Measurements from ENCODE around the gene PCSK6. TPM values are rescaled to one million over a fixed set of nuclear protein-coding genes. Genes with fewer than 3 reads are reported as not detected.

Gene PCSK6
- total RNA-seq, 1 donor from 2014 or later = 1.8 TPM

DNA sequence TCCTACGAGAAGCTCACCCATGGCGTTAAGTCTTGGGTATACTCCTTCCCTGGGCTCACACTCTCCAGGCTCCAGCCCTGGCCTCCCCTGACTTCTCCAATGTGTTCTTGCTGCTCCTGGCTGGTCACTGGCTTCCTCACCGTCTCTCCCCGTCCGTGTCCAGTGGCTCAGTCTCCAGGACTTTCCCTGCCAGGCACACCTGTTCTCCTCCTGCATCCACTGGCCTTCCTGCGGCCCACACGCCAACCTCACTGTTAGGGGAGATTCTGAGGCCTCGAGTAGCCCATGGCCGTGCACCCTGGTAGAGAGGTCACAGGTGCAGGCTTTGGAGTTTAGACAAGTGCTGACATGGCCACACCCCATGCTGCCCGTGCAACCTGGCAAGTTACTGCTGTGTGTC, 102.5 kb downstream of the PCSK6 start:
- H3K27ac Mint-ChIP-seq = no peak overlapping the region
- no peaks in the 10 kb centered on the region for H3K4me1 Mint-ChIP-seq (ENCODE audit: low read depth)
- DNase-seq (ENCODE audit: low spot score, unreplicated experiment) = no peak
- H3K4me3 Mint-ChIP-seq (ENCODE audit: low read depth) = no peak overlapping the region
- no peaks in the 10 kb centered on the region for H3K27me3 Mint-ChIP-seq
- no peaks in the 10 kb centered on the region for H3K36me3 Mint-ChIP-seq (ENCODE audit: insufficient read depth)
- no peaks in the 10 kb centered on the region for H3K9me3 Mint-ChIP-seq (ENCODE audit: low read depth)
- TF ChIP-seq, protein P1, sequence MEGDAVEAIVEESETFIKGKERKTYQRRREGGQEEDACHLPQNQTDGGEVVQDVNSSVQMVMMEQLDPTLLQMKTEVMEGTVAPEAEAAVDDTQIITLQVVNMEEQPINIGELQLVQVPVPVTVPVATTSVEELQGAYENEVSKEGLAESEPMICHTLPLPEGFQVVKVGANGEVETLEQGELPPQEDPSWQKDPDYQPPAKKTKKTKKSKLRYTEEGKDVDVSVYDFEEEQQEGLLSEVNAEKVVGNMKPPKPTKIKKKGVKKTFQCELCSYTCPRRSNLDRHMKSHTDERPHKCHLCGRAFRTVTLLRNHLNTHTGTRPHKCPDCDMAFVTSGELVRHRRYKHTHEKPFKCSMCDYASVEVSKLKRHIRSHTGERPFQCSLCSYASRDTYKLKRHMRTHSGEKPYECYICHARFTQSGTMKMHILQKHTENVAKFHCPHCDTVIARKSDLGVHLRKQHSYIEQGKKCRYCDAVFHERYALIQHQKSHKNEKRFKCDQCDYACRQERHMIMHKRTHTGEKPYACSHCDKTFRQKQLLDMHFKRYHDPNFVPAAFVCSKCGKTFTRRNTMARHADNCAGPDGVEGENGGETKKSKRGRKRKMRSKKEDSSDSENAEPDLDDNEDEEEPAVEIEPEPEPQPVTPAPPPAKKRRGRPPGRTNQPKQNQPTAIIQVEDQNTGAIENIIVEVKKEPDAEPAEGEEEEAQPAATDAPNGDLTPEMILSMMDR (IDR thresholded peaks at IDR 0.05; ENCODE audit: unreplicated experiment) = no peak

DNA sequence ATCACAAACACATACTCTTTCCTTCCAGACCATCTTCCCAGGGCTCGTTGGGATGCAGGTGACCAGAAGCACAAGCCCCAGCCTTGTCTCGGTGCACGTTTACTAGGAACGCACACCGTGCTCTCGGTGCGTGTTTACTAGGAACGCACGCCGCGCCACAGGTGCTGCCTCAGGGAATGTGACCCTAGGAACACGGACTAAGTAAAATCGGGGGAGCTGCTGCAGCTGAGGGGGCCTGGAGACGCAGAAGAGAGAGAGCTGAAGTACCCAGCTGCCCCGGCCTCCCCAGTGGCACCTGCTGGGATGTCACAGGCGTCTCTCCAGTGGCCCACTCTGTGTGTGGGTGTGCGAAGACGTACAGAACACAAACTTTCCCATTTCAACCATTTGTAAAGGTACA, 103.5 kb downstream of the PCSK6 start:
- Mint-ChIP-seq H3K27me3 (no peaks in the 10 kb centered on the region), H3K36me3 (ENCODE audit: insufficient read depth) (no peaks in the 10 kb centered on the region), H3K27ac (no peak overlapping the region), H3K9me3 (ENCODE audit: low read depth) (no peaks in the 10 kb centered on the region), H3K4me1 (ENCODE audit: low read depth) (no peaks in the 10 kb centered on the region), H3K4me3 (ENCODE audit: low read depth) (no peak overlapping the region)
- DNase-seq (ENCODE audit: low spot score, unreplicated experiment) = no peak
- TF ChIP-seq, protein P1 (IDR thresholded peaks at IDR 0.05; ENCODE audit: unreplicated experiment) = no peak

DNA sequence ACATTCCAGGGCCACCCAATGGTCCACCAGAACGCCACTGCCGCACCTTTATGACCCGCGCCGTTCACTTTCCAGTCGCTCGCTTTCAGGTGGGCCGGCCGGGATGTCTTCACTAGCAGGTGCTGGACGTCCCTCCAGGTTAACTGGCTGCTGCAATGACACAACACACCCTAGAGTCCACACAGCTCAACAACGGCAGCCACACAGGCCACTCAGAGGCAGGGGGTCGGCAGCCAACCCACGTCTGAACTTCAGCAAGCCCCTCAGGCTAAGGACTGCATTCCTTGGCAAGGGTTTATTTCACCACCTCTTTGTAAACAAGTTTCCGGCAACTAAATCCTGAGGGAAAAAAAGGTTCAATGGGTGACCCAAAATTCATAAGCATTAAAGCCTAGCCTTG, 105.2 kb downstream of the PCSK6 start:
- Mint-ChIP-seq H3K4me1 (ENCODE audit: low read depth) (no peaks in the 10 kb centered on the region), H3K36me3 (ENCODE audit: insufficient read depth) (no peaks in the 10 kb centered on the region), H3K9me3 (ENCODE audit: low read depth) (no peaks in the 10 kb centered on the region), H3K27me3 (peaks cover 6% of the 10 kb centered on the region), H3K4me3 (ENCODE audit: low read depth) (no peak overlapping the region), H3K27ac (no peak overlapping the region)
- no peak for DNase-seq (ENCODE audit: low spot score, unreplicated experiment)
- TF ChIP-seq, protein P1 (IDR thresholded peaks at IDR 0.05; ENCODE audit: unreplicated experiment) = no peak

DNA sequence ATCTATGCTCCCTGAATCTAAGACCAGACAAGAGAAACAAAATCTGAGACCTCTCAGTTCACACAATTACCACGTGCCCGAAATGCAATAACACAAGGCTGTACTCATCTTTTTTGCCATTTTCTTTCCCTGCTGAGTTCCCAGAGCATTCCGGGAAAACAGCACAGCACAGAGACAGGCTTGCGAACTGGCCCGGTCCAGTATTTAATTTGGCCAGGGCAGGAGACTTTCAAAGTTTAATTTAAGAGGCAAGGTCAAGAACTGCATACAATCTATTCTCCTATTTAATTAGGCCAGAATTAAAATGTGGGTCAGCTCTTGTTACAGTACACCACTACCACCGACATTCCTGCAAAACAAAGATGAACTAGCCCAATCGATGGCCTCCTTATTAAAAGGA, 107.0 kb downstream of the PCSK6 start:
- Mint-ChIP-seq H3K36me3 (ENCODE audit: insufficient read depth) (no peaks in the 10 kb centered on the region), H3K27me3 (peaks cover 7% of the 10 kb centered on the region), H3K4me3 (ENCODE audit: low read depth) (no peak overlapping the region), H3K4me1 (ENCODE audit: low read depth) (no peaks in the 10 kb centered on the region), H3K27ac (no peak overlapping the region), H3K9me3 (ENCODE audit: low read depth) (no peaks in the 10 kb centered on the region)
- no peak for DNase-seq (ENCODE audit: low spot score, unreplicated experiment)
- TF ChIP-seq, protein P1 (IDR thresholded peaks at IDR 0.05; ENCODE audit: unreplicated experiment) = no peak

DNA sequence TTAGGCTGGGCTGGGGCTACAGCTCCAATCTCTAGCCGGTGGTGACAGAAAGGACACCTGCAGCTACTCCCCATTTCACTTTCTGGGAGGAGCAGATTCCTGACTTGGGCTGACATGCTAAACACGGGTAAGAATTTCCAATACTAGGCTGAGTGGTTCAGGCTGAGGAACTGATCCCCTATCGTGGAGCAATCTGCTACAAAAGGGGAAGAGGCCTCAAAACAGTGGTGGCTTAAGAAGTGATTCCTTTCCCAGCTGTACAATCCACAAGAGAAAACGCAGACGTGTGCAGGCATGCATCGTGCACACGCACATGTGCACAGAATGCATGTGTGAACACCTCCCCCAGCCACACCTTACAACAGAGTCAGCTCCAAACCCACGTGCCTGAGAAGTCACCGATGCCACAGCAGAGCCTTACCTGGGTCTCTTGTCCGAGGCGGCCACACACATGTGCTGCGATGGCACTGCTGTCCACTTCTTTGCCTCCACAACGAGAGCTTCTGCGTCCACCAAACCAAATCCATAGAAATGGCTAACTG, 107.8 kb downstream of the PCSK6 start:
- H3K27me3 Mint-ChIP-seq = peaks cover 7% of the 10 kb centered on the region
- no peaks in the 10 kb centered on the region for H3K9me3 Mint-ChIP-seq (ENCODE audit: low read depth)
- H3K36me3 Mint-ChIP-seq (ENCODE audit: insufficient read depth) = no peaks in the 10 kb centered on the region
- no peak overlapping the region for H3K27ac Mint-ChIP-seq
- DNase-seq (ENCODE audit: low spot score, unreplicated experiment) = no peak
- TF ChIP-seq, protein P1 (IDR thresholded peaks at IDR 0.05; ENCODE audit: unreplicated experiment) = no peak
- H3K4me1 Mint-ChIP-seq (ENCODE audit: low read depth) = no peaks in the 10 kb centered on the region
- no peak overlapping the region for H3K4me3 Mint-ChIP-seq (ENCODE audit: low read depth)

Data from progenitor cell of endocrine pancreas (in vitro differentiated cells).